OCI-M2 (cell line): ENCODE results near the gene ELOVL7.
"Not testable (repeated sequence)": the region's sequence is repeated elsewhere in the genome, so short reads cannot be mapped to it uniquely, and the experiment has no call there.

Source experiments
- DNase-seq: peaks from one replicate; lab custom pipeline; 2025; ENCODE audit not compliant: unreplicated experiment; lab: John Stamatoyannopoulos, UW

Gene ELOVL7

GRCh38 chr5:60718166-60718892 is 125.7 kb downstream of the ELOVL7 start:
- no peak for DNase-seq

- DNase-seq = not testable (repeated sequence)
Measured at GRCh38 chr5:60715201-60715928, 128.7 kb downstream of the ELOVL7 start.

- no peak for DNase-seq
Measured at GRCh38 chr5:60712950-60713349, 131.1 kb downstream of the ELOVL7 start.

GRCh38 chr5:60711892-60712291 is 132.2 kb downstream of the ELOVL7 start:
- not testable (repeated sequence) for DNase-seq

- no peak for DNase-seq
Measured at GRCh38 chr5:60710362-60710761, 133.7 kb downstream of the ELOVL7 start.

GRCh38 chr5:60705144-60705543 is 138.9 kb downstream of the ELOVL7 start:
- no peak for DNase-seq

GRCh38 chr5:60703944-60704343 is 140.1 kb downstream of the ELOVL7 start:
- DNase-seq = no peak
